ENCODE measurements around the gene MTX2. TPM values are rescaled to one million over a fixed set of nuclear protein-coding genes. Genes with fewer than 3 reads are reported as not detected.

The MTX2 gene
- total RNA-seq, 1 experiment from 2014 or later, result 30.8 TPM

DNA sequence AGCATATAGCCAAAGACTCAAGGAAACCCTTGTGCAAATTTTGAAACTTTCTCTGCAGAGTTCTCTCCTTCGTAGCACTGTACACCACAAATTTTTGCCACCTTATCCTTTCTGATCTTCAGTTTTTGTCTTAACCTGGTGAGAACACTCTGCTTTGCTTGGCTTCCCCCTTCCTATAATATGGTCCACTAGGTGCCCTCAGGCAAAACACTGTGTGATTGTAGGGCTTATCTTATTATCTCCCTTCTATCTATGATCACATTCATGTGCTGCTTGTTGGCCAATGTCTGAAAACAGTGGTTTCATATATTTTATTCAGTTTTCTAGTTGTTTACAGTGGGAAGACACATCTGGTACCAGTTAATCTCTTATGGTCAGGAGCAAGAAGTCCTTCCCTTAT lies 111.1 kb downstream of the MTX2 start:
- peaks cover 11 to 16% of the 10 kb centered on the region in 2 experiments for H3K9me3 Mint-ChIP-seq

More for the DNA sequence above, 111.1 kb downstream of the MTX2 start:
- Histone ChIP-seq H3K27me3 (ENCODE audit: insufficient read depth, low read length) (no peaks in the 10 kb centered on the region), H4K20me1 (ENCODE audit: control insufficient read depth, insufficient read depth, insufficient read length) (no peaks in the 10 kb centered on the region), H3K4me2 (ENCODE audit: insufficient read depth, insufficient read length, low read length) (no peak overlapping the region), H2AFZ (ENCODE audit: low read length) (no peak overlapping the region), H3K18ac (ENCODE audit: insufficient read length, low read depth, low read length) (no peak overlapping the region), H3K9me3 (ENCODE audit: control insufficient read depth, low read depth, low read length) (no peaks in the 10 kb centered on the region), H3K9ac (ENCODE audit: extremely low read depth, insufficient read length, low read length) (no peak overlapping the region), H3K79me2 (ENCODE audit: insufficient read depth, low read length) (no peaks in the 10 kb centered on the region), H3K23me2 (ENCODE audit: insufficient read length, low read depth, low read length, poor library complexity, severe bottlenecking) (no peaks in the 10 kb centered on the region), H4K8ac (replicated peaks; ENCODE audit: insufficient read length, low read depth, low read length) (no peak overlapping the region), H2BK120ac (ENCODE audit: low read depth, low read length, poor library complexity, severe bottlenecking) (no peak overlapping the region), H3K4ac (ENCODE audit: low read depth, low read length) (no peak overlapping the region), H2AK5ac (ENCODE audit: insufficient read length, low read length) (no peak overlapping the region), H4K91ac (ENCODE audit: insufficient read length, low read depth, low read length) (no peak overlapping the region), H2BK20ac (ENCODE audit: low read depth, low read length, poor library complexity, severe bottlenecking) (no peak overlapping the region), H2BK5ac (ENCODE audit: insufficient read length, low read length) (no peak overlapping the region), H2BK15ac (ENCODE audit: low read depth, low read length) (no peak overlapping the region), H3T11ph (ENCODE audit: low read length) (no peak overlapping the region), H3K27ac (ENCODE audit: insufficient read length, low read depth, low read length) (no peak overlapping the region), H3K14ac (ENCODE audit: insufficient read depth, low read length) (no peak overlapping the region), H3K56ac (ENCODE audit: insufficient read length, low read depth, low read length) (no peak overlapping the region), H3K23ac (ENCODE audit: insufficient read length, low read depth, low read length) (no peak overlapping the region), H3K79me1 (ENCODE audit: insufficient read depth, low read depth, low read length, poor library complexity, severe bottlenecking) (no peaks in the 10 kb centered on the region), H2BK12ac (ENCODE audit: insufficient read length, low read depth, low read length) (no peak overlapping the region), H3K4me1 (ENCODE audit: insufficient read depth, low read length) (no peaks in the 10 kb centered on the region), H4K5ac (ENCODE audit: insufficient read length, low read depth, low read length) (no peak overlapping the region)
- DNase-seq, result no peak
- Mint-ChIP-seq H3K27me3 (ENCODE audit: low read depth) (no peaks in the 10 kb centered on the region; the same call in 1 of the 2 replicates), H3K36me3 (ENCODE audit: insufficient read depth in 1 of 3, low read depth in 3 of 3) (peaks cover 6 to 16% (median 7%) of the 10 kb centered on the region in 3 experiments; a peak in 6 of 7 replicates), H3K4me1 (peaks cover 4% of the 10 kb centered on the region in 2 experiments; a peak in 1 of 4 replicates), H3K27ac (no peak overlapping the region), H3K4me3 (no peak overlapping the region)
- no CpG with 5 or more reads among the region's 1 CpG for WGBS (ENCODE audit: extremely low coverage, insufficient read length, low lambda C conversion rate)
- TF ChIP-seq CTCF (conservative IDR thresholded peaks at IDR 0.05), result no peak
